Stimulated activated CD4-positive, alpha-beta T cell treated with anti-CD3 and anti-CD28 coated beads, Interleukin-2, amount 100 ng/mL, for 48 hours (primary cell): Measurements from ENCODE around the gene ARRDC3.
A peak's percentile ranks its signal among the peaks of the same experiment; 100 is the strongest.

Experiments used
- DNase-seq, 2 donors: peaks; one replicate each; pipeline ENCODE4 v3.0.0-alpha.2; 2020

Gene ARRDC3

GRCh38 chr5:91384671-91385430, 1.7 kb upstream of the ARRDC3 start:
- no peak for DNase-seq

- no peak for DNase-seq
These were observed 811 bp upstream of the ARRDC3 start for GRCh38 chr5:91383956-91384300.

- DNase-seq = peak in 1 of 2 donors; percentile 18
These were observed 539 bp downstream of the ARRDC3 start for GRCh38 chr5:91382530-91383026.

- peak; percentile 45 to 49 for DNase-seq
These were observed 1.2 kb downstream of the ARRDC3 start for GRCh38 chr5:91381774-91382359.

GRCh38 chr5:91381239-91381773, 1.8 kb downstream of the ARRDC3 start:
- DNase-seq = no peak

- DNase-seq = peak; percentile 97 to 98
These were observed 2.5 kb downstream of the ARRDC3 start for GRCh38 chr5:91380491-91381238.

- peak; percentile 91 to 94 for DNase-seq
These were observed 3.1 kb downstream of the ARRDC3 start for GRCh38 chr5:91379914-91380490.

GRCh38 chr5:91379246-91379913, 3.7 kb downstream of the ARRDC3 start:
- DNase-seq = no peak

GRCh38 chr5:91378752-91379211, 4.3 kb downstream of the ARRDC3 start:
- no peak for DNase-seq

GRCh38 chr5:91374893-91375520, 8.1 kb downstream of the ARRDC3 start:
- no peak for DNase-seq

- no peak for DNase-seq
These were observed 9.5 kb downstream of the ARRDC3 start for GRCh38 chr5:91373600-91373999.

GRCh38 chr5:91373006-91373405, 10.1 kb downstream of the ARRDC3 start:
- no peak for DNase-seq

GRCh38 chr5:91369480-91369879, 13.6 kb downstream of the ARRDC3 start:
- no peak for DNase-seq

GRCh38 chr5:91367908-91368648, 15.0 kb downstream of the ARRDC3 start:
- DNase-seq = no peak

- DNase-seq = no peak
These were observed 15.8 kb downstream of the ARRDC3 start for GRCh38 chr5:91367344-91367743.

GRCh38 chr5:91366551-91366950, 16.6 kb downstream of the ARRDC3 start:
- DNase-seq = no peak

- no peak for DNase-seq
These were observed 17.6 kb downstream of the ARRDC3 start for GRCh38 chr5:91365498-91365897.

- DNase-seq = no peak
These were observed 20.2 kb downstream of the ARRDC3 start for GRCh38 chr5:91362935-91363334.

GRCh38 chr5:91361790-91362189, 21.3 kb downstream of the ARRDC3 start:
- DNase-seq = no peak

GRCh38 chr5:91361055-91361701, 21.9 kb downstream of the ARRDC3 start:
- no peak for DNase-seq
